HUES6 (cell line): Measurements from ENCODE around the gene EDEM1.
A peak's percentile ranks its signal among the peaks of the same experiment; 100 is the strongest.

Experiments used
- H3K27ac ChIP-seq: 2 replicates; pipeline ENCODE4 v1.7.0; 2013; ENCODE audit warnings: low read depth, mild to moderate bottlenecking, low read length, inconsistent platforms
- H3K27me3 ChIP-seq: 2 replicates; pipeline ENCODE4 v1.6.1; 2013; ENCODE audit warnings: low read length; ENCODE audit not compliant: control insufficient read depth, insufficient read depth
- H3K36me3 ChIP-seq: 2 replicates; pipeline ENCODE4 v1.6.1; 2013; ENCODE audit warnings: low read length; ENCODE audit not compliant: control insufficient read depth, insufficient read depth
- H3K4me1 ChIP-seq: 2 replicates; pipeline ENCODE4 v1.6.1; 2013; ENCODE audit warnings: low read length; ENCODE audit not compliant: control insufficient read depth, insufficient read depth
- H3K4me3 ChIP-seq: 2 replicates; pipeline ENCODE4 v1.5.1; 2013; ENCODE audit warnings: low read depth, low read length
- H3K9ac ChIP-seq: one replicate; pipeline ENCODE4 v1.6.1; 2013; ENCODE audit warnings: mild to moderate bottlenecking, low read length
- H3K9me3 ChIP-seq: 2 replicates; pipeline ENCODE4 v1.6.1; 2013; ENCODE audit warnings: low read depth, low read length; ENCODE audit not compliant: control insufficient read depth, insufficient read depth

Gene EDEM1

DNA sequence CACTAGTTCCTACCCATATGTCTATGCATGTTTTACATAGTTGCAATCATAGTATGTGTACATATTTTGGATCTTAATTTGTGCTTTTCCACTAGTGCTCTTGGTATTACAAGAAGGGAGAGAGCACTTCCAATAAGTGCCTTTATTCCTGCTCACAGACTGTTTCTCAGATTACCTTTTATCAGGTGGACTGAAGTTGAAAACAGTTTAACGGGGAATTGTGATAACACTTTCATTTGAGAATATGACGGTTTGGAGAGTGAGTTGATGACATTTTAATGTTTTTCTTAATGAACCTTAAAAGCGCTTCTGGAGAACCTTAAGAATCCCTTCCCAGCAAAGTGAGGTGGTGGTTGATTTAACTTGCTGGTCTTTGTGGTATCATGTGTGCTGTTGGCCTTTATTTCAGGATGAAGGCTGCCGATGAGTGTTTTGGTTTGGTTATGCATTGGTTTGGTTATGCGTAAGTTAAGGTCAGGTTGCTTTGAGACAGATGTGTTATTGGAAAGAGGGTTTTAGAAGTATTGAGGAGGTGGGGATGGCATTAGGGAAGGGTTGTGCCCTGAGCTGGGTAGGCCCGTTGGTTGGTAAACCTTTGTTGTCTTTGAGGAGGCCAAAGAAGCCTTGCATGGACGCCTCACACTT, 2.8 kb downstream of the EDEM1 start:
- Histone ChIP-seq H3K4me3 (peak overlapping the region; percentile 26; the same call in 1 of the 2 replicates), H3K36me3 (peaks cover 3% of the 10 kb centered on the region), H3K9ac (no peak overlapping the region), H3K27ac (no peak overlapping the region), H3K4me1 (peaks cover 32% of the 10 kb centered on the region), H3K9me3 (no peaks in the 10 kb centered on the region), H3K27me3 (no peaks in the 10 kb centered on the region)

DNA sequence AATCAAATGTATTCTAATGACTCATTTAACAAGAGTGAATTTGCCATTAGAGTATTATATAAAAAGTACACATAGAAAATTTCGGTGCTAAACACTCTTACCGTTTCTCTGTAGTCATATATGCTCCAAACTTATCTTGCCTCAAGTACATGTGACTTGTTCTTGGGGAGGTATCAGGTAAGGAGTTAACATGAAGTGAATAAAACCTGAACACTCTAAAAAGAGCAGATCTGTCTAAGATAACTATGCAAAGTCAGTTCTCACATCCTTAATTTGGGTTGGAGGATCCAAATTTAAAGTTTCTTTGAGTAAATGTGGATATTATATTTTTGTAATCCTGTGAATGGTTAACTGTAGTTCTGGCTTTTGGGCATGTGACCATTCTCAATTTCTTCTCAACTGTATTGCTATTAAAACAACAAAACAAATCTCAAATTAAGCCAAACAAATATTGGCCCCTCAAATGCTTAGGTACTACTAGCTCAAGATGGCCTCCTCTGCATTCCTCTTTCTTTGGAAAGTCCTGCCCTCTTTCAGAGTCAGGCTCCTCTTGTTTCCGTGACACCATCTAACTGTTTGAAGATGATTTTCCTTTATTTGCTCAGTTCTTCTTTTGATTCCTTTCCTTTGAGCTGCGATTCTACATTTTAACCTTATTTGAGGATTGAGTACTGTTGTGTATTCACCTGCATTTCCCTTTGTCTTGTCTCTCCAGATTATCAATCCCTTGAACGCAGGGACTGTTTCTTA, 4.2 kb downstream of the EDEM1 start:
- Histone ChIP-seq H3K36me3 (peaks cover 6% of the 10 kb centered on the region), H3K4me3 (no peak overlapping the region), H3K9me3 (no peaks in the 10 kb centered on the region), H3K4me1 (peaks cover 32% of the 10 kb centered on the region), H3K27me3 (no peaks in the 10 kb centered on the region), H3K27ac (no peak overlapping the region), H3K9ac (no peak overlapping the region)

DNA sequence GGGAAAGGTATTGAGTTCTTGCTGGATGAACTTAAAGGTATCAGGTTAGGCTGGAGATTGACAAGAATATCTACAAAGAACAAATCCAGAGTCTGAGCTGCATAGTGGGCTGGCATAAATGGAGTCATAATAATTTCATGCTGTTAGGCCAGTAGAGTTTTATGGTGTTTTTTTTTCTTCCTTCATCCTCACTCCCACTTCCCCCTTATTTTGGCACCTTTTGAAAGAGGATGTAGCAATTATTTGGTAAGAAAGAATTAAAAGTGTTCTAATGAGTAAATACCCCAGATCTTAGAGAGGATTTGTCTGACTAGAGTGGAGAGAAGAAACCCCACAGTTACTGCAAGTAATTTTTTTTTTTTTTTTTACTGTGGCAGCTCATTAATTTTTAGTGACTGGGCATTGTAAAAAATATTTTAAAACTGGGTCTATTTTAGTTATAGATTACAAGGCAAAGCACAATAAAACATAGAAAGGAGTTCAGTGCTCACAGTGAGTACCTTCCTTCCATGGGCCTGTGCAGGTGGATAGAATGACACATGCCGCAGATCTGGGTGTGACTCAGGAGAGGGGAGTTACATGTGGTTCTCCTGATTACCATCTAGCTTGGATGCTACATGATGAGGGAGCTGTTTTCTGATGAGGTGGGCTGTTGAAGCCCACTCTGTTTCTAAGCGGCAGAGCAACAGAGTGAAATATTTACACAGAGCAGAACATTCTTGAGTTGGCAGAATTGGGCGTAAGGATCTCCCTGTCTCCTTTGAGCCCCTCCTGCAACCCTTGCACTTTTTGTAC, 5.3 kb downstream of the EDEM1 start:
- Histone ChIP-seq H3K27me3 (no peaks in the 10 kb centered on the region), H3K9ac (no peak overlapping the region), H3K36me3 (peaks cover 6% of the 10 kb centered on the region), H3K27ac (no peak overlapping the region), H3K4me1 (peaks cover 42% of the 10 kb centered on the region), H3K9me3 (no peaks in the 10 kb centered on the region), H3K4me3 (no peak overlapping the region)

DNA sequence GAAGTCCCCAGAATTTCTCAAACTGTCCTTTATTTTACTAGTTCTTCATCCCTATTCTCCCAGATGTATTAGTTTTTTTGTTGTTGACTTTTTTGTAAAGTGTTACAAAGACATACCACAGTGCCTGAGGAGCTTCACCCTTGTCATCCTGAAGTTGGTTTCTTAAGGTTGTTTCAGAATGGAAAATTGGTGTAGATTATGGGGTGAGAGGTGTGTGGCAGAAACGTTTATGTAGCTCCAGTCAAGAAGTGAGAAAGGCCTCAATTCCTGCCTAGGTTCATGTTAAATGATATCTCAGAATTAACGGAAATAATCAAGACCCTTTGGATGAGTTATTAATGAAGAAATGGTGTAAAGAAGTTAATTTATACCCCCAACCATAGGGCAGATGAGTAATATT, 6.8 kb downstream of the EDEM1 start:
- no peak overlapping the region for H3K4me3 ChIP-seq
- H3K36me3 ChIP-seq: peaks cover 7% of the 10 kb centered on the region
- H3K4me1 ChIP-seq: peaks cover 47% of the 10 kb centered on the region

DNA sequence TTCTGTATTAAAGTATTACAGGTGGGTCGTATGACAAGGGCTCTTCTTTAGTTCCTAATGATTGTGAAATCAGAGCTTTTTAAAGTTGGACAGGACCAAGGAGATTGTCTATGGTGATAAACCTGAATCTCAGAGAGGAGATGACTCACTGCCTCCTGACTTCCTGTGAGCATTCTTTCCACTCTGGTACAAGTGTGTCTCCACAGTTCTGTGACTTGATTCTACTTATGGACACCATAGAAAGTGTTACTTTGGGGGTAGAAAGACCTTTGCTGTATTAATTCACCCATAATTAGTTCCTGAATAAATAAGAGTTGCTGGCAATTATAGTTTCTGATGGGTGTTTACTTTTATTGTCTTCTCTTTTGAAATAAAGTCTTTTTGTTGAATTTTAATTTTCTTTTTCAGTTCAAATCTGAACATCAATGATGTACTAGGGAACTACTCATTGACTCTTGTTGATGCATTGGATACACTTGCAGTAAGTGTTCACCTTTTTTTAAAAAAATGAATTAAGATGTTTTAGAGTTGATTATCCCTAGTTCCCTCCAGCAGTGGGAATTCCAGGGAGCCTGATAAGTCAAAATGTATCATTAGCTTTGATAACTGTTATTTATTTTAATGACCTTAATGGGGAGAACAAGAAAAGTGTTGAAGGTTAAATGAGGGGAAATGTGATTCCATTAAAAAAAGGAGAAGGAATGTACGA, 7.4 kb downstream of the EDEM1 start:
- Histone ChIP-seq H3K4me3 (no peak overlapping the region), H3K27ac (no peak overlapping the region), H3K4me1 (peaks cover 47% of the 10 kb centered on the region), H3K27me3 (no peaks in the 10 kb centered on the region), H3K9ac (no peak overlapping the region), H3K36me3 (peaks cover 13% of the 10 kb centered on the region), H3K9me3 (no peaks in the 10 kb centered on the region)

More for the DNA sequence above, 6.8 kb downstream of the EDEM1 start:
- H3K27ac ChIP-seq: no peak overlapping the region
- no peak overlapping the region for H3K9ac ChIP-seq
- H3K9me3 ChIP-seq: no peaks in the 10 kb centered on the region
- no peaks in the 10 kb centered on the region for H3K27me3 ChIP-seq

DNA sequence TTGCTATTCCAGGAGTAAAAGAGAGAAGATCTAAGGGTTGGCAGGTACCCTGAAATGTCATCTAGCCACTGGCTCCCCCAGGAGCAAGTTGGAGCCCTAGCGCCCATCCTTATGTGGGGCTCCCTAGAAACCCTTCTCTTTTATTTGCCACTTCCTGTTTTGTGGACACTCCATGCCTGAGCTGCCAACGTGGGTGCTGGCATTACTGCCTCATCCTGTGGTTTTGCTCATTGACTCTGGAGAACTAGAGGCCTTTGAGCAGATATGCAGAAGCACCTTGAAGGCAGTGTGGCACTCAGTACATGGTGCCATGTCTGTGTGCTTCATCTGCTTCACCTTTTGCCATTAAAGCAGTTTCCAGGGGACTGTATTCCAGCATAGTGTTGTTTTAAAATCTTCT, 8.1 kb downstream of the EDEM1 start:
- no peaks in the 10 kb centered on the region for H3K27me3 ChIP-seq
- H3K9ac ChIP-seq: no peak overlapping the region
- no peaks in the 10 kb centered on the region for H3K9me3 ChIP-seq
- peaks cover 44% of the 10 kb centered on the region for H3K4me1 ChIP-seq
- no peak overlapping the region for H3K27ac ChIP-seq
- H3K4me3 ChIP-seq: no peak overlapping the region
- H3K36me3 ChIP-seq: peaks cover 20% of the 10 kb centered on the region

DNA sequence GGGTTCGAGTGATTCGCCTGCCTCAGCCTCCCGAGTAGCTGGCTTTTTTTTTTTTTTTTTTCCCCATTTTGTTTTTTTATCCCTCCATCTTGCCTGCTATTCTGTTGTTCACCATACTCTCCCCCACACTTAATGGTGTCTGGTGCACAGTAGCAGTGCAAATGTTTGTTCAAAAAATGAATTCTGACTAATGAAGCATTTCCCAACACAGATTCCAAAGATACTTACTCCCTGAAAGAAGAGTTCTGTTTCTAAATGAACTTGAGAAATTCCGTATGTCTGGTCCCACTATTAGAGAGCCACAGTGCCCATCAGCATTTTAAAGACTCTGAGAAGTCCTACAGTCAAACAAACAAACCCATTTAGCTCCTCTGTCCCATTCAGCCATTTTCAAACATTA, 9.5 kb downstream of the EDEM1 start:
- Histone ChIP-seq H3K9ac (peak overlapping the region; percentile 50), H3K9me3 (no peaks in the 10 kb centered on the region), H3K36me3 (peaks cover 33% of the 10 kb centered on the region), H3K27ac (peak overlapping the region; percentile 94), H3K4me3 (no peak overlapping the region), H3K27me3 (no peaks in the 10 kb centered on the region), H3K4me1 (peaks cover 39% of the 10 kb centered on the region)

DNA sequence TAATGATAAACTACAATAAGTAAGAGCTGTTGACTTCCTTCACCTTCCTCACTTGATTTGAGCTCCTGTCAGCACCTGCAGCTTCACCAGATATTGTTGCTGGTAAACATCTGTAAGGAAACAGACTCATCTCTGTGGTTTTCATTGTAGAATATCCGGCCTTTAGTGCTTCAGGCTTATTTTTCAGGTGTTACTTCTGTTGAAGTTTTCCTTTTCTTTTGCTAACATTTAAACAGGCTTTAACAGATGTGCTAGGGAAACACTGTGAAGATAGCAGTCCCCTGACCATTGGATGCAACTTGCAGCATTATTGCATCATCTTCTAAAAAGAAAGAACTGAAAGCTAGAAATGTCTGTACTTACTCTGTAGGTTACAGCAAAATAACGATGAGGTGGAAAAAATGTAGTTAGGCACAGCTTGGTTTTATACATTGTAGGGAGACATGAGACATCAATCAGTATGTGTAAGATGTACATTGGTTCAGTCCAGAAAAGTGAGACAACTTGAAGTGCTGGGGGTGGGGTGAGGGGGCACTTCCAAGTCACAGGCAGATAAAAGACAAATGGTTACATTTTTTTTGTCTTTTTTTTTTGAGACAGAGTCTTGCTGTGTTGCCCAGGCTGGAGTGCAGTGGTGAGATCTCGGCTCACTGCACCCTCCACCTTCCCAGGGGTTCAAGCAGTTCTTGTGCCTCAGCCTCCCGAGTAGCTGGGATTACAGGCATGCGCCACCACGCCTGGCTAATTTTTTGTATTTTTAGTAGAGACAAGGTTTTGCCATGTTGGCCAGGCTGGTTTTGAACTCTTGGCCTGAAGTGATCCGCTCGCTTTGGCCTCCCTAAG, 10.2 kb downstream of the EDEM1 start:
- H3K36me3 ChIP-seq: peaks cover 40% of the 10 kb centered on the region
- peak overlapping the region; percentile 50 for H3K9ac ChIP-seq
- no peaks in the 10 kb centered on the region for H3K27me3 ChIP-seq
- no peak overlapping the region for H3K4me3 ChIP-seq
- H3K4me1 ChIP-seq: peaks cover 37% of the 10 kb centered on the region
- peak overlapping the region; percentile 94 for H3K27ac ChIP-seq
- H3K9me3 ChIP-seq: no peaks in the 10 kb centered on the region

DNA sequence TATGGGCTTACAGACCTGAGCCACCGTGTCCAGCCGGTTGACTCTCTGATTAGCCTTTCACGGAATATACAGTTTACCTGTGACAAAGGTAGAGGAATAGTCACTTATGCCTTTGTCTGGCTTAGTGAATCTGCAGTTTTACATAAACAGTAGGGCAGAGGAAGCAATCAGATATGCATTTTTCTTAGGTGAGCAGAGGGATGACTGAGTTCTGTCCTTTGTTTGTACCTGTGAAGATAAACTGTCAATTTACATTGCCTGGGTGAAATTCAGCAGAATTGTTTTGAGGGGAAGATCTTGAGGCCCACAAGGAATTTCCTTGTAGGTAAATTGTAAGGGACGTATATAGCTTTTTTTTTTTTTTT, 10.8 kb downstream of the EDEM1 start:
- Histone ChIP-seq H3K27ac (peak overlapping the region; percentile 94), H3K9me3 (no peaks in the 10 kb centered on the region), H3K36me3 (peaks cover 46% of the 10 kb centered on the region), H3K27me3 (no peaks in the 10 kb centered on the region), H3K4me3 (no peak overlapping the region), H3K9ac (peak overlapping the region; percentile 38), H3K4me1 (peaks cover 37% of the 10 kb centered on the region)
